HG02852 (cell line): ENCODE measurements around the gene ARVCF.

ENCODE experiments used
- ATAC-seq: cut with Tn5 transposase; IDR thresholded peaks from one replicate; pipeline ENCODE4 v1.9.1; 2021; ENCODE audit warnings: mild to moderate bottlenecking, moderate library complexity; ENCODE audit not compliant: unreplicated experiment

The ARVCF gene

DNA sequence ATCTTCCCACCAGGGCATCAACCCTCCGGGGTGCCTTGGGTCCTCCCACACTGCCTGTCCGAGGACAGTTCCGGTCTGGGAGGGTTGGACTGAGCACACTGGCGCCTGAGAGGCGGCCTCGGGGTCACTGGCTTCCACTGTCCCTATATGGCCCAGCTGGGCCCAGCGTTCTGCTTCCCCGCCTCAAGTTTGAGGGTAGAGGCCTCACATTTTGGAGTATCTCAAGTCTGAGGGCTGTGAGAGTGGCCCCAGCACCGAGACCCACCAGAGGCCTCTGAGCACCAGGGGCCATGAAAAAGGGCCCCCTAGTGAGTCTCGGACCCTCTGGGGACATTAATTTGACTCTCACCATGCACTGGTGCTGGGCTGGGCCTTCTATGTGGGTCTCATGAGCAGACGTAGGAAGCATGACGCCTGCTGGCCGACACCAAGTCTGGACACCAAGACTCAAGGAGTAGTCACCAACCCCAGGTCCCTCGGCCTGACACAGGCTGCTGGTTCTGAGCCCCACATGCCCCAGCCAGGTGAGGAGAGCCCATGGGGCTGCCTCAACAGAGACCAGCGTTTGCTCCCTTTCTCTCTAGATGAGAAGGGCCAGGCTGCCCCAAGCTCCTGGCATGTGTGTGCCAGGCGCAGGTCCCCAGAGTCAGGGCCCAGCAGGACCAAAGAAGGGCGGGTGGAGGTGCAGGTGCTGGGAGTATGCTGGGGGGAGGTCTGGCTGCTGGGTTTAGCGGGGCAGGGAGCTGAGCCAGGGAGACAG lies 27.5 kb downstream of the ARVCF start:
- ATAC-seq: no peak

DNA sequence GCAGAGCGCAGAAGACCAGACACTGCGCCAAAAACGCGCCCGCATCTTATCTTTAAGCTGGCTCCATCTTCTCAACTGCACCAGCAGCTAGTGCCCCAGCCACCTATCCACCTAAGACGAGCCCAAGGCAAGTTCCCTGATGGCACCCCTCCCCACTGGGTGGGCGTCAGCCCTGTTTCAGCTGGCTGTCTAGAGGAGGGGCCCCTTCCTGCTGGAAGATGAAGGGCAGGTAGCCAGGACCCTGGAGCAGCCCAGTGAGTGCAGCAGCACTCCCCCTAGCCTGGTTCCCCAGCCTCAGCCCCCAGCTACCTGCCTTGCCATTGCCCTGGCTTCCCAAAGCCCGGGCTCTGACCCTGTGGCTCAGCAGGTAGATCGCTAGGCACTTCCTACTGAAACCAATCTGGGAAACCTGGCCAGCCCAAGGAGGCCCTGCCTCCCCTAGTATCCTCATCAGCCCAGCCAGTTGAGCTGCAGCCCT lies 28.3 kb downstream of the ARVCF start:
- ATAC-seq: no peak

DNA sequence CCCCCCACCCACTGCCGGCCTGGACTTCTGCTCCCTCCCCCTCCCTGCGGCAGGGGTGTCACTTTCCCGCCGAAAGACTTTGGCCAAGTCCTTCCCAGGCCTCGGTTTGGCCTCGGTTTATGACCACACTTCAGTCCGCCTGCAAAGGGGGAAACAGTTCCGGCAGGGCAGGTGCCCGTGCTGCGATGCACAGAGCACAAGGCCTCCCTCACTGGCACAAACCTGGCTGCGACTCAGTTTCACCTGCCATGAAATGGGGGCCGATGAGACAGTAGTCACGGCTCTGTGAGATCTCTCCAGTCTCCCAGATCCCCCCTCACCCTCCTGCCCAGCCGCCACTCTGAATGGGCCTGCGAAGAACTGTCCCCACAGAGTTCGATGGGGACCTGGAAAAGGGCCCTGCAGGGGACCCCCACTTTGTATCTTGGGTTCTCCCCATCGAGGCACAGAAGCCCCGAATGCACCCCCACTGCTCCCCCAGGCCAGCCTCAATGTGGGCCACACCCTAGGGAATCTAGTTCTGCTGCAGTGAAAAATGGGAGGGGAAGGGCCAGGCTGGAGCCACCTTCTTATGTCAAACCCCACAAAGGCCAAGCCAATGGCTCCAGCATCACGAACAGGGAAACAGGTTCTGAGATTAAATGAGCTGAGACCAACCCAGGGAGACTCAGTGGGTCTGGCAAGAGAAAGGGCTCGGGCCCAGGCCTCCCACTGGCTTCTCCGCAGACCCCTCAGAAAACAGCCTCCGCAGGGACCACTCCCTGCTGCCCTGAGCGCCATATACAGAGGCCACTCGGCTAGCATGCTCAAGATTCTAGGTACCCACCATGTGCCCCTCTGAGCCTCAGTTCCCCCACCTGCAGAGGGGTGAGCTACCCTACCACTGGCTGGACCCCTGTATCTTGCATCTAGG lies 29.0 kb downstream of the ARVCF start:
- ATAC-seq: no peak

DNA sequence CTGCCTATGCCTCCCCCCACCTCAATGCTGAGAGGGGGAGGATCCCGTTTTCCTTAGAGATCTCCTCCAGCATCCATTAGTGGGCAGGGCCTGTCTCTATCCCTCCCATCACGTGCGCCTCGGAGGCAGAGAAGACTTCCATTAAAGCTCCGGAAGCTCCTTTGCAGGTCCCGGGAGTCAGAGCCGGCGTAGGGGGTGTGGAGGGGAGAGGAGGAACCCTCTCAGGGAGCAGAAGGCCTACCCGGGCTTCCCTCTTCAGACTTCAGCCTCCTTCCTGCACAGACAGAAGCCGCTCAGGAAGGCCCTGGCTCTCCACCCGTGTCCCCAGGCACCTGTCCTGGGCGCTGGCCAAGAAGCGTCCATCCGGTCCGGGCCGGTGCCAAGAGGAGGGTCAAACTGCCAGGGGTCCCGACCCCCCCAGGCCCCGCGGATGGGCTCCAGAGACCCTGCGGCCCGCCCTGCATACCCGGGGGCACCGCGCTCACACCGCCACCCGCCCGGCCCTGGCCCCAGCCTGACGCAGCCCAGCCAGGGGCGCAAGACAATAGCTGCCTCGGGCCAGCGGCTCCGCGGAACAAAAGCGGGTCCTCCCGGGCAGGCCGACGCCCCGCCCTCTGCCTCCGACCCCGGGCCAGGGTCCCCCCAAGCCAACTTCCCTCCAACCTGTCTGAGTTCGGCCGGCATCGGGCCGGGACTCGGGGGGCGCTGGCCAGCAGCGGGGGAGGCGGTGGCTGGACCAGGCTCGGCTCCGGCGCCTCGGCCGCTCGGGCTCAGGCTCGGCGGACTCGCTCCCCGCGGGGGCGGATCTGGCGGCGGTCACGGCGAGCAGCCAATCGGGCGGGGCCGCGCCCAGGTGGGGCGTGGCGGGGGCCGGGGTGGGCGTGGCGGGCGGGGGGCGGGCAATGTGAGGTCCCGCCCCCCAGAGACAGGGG lies 29.9 kb downstream of the ARVCF start:
- ATAC-seq: peak; percentile 58

DNA sequence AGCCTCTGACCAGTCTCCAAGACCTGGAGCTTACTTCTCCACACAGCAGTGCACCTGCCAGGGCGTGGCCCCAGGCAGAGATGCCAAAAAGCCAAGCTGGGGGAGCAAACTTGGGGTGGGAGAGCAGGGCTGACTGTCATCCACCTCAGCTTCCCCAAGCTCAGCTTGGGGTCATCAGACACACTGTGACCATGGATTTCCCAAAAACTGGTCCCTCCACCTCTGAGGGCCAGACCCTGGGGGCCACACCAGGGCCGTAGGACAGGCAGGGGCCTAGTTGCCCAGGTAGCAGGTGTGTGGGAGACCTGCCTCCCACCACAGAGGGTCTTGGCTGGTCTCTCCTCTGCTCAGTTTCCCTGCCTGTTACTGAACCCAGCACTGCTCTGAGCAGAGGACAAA lies 30.6 kb downstream of the ARVCF start:
- no peak for ATAC-seq

DNA sequence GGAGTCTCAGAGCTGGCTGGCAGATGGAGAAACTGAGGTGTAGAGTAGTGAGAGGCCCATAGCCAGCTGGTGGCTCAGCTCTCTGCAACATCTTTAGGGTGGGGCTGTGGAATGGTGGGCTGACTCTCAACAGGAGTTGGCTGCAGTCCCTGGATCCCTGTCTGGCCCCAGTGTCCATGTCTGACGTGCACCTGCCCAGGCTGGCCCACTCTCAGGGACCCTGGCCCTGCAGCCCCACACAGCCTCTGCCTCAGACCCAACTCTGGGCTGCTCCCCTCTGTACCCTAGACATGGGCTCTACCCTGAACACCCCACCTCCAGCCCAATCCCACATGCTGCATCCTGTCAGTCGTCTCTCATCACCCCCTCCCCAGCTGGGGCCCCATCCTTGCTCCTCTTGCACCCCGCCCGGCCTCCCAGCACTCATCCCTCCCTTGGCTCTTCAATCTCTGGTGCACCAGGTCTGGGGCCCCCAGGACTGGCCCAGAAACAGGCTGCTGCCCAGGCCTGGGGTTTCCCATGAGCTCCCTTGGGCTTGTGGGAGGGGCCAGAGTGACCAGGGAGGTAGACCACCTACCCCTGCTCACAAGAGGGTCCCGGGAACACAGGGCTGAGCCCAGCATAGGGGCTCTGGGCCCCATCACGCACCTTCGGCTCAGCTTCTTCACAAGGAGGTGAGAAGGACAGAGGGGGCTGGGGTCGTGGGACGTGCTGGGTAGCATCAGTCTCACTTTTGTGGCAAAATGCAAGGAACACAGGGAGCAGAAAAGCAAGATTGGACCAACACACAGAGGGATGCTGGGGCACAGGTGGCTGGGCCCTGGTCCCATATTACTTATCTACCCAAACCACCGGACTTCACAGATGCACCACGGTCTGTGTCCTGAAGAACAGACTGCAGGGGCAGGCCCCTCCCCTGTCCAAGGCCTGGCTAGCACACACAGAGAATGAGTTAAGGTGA lies 31.5 kb downstream of the ARVCF start:
- no peak for ATAC-seq

DNA sequence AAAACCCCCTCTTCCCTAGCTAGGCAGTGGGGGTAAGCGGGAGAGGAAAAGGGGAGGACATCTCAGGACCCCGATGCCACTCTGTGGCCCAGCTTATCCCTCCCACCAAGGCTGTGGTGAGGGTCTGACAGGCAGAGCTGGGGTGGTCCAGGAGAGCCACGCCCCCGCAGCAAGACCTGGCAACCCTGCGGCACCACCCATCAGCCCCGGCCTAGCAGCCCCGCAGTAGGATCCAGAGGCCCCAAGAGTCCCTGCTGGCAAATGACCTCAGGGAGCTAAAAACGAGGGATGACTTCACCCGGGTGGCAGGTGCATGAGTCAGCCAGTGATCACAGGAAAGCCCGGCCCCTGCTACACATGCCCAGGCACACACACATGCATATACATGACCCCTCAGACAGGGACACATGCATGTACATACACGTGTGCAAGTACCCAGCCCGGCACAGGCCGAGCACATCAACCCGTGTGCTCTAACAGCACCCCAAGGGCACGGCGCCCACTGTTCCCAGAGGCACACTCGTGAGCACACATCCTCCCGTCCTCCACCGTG lies 32.3 kb downstream of the ARVCF start:
- ATAC-seq: no peak

DNA sequence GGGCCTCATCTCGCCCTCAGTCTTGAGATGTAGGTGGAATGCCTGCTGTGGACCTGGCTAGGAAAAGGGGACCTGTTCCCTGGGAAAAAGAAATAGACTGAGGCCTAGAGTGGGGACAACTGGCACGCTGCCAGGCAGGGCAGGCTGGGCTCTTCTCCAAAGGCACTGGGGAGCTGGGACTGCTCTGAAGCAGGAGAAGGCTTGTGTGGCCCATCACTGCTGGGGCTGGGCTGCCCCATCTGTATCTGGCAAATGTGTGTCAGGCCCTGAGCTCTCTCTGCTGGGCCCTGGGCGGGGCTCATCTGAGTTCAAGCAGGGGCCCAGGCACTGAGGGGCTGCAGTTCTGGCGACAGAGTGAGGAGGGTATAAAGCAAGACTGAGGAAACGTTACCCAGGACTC lies 32.9 kb downstream of the ARVCF start:
- no peak for ATAC-seq

DNA sequence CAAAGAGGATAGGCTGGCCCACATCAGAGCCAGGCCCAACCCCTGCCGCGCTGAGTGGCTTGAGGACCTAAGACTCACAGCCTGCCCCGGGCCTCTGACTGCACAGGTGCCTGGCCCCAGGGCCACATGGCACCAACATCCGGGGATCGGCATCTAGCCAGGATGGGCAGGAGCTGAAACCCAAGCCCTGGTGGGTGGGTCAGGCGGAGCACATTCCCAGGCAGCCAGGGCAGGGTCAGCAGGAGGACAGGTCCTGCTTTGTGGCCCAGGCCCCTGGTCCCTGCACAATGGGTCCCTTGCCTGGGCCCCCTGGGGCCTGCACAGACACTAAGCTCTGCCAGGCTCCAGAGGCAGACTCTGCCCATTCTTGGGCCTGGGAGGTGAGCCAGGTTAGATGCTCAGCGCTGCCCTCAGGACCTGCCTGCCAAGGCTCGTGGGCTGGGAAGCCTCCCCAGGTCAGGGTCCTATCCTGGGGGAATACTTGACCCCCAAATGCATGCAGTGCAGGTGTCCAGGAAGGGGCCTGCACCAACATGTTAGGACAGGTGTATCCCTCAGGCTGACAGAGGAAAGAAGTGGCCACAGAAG lies 33.5 kb downstream of the ARVCF start:
- no peak for ATAC-seq

DNA sequence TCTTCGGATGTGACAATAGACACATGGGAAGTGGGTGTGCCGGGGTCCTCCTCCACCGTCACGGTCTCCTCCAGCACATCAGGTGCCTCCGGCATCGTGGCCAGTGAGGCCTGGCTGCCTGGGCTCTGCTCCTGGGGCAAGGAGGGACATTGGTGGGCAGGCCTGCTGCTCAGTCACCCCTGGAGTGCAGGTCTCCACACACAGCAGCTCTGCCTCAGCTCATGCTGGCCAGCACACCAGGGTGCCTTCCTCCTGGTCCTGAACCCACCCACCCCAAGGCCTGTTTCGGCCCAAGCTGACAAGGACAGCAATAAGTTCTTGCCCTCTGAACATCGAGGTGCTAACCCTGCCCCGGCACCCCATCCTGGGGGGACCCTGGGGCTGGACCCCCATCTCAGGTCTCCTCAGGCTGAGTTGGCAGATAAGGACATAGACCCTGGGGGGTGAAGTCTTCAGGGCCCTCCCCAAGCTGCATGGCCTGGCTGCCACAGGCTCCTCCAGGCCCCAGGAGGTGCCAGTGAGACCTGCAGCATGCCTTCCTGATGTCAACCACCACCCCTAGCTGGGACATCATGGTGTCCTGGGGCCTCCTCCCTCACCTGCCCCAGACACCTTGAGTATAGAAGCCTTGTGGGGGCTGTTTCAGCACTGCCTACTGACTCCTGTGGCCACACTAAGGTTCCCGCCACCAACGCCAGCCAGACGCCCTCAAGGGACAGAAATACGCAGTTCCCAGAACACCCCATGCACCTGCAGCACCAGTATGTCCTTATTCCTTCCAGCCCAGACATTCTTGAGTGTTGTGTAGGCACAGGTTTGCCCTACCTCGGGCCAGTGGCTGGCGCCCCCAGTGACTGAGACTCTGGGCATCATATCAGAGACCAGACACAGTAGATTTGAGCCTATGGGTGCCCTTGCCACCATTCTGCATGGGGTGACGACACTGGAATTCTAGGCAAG lies 34.4 kb downstream of the ARVCF start:
- no peak for ATAC-seq

DNA sequence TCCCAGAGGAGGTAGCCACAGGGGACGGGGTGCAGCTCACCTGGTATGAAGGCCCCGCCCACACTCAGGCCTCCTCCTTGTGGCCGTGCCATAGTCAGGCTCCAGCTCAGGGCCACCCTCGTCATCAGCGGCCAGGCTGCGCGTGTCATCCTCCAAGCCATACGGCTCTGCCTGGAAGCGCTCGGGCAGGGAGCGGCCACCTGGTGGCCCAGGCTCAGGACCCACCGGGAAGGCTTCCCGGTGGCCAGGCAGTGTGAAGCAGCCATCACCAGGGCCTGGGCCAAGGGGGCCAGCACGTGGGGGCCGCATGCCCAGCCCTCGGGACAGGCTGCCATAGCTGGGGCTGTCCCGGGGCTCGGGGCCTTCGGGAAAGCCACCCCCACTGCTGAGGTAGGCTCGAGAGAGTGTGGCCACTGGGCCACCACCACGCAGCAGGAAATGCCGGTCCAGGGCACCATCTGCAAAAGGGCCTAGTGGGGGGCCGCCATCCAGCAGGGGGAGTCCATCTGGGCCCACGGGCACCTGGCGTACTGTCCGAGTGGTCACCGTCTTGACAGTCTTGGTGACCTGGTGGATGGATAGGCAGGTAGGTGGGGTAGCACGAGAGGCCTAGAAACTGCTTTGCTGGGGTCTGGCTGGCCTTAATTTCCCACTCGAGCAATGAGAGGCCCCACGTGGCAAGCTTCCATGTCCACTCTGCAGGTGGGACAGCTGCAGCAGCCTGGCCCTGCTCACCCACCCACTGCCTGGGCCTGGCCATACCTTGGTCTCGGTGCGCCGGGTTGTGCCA lies 35.3 kb downstream of the ARVCF start:
- no peak for ATAC-seq

DNA sequence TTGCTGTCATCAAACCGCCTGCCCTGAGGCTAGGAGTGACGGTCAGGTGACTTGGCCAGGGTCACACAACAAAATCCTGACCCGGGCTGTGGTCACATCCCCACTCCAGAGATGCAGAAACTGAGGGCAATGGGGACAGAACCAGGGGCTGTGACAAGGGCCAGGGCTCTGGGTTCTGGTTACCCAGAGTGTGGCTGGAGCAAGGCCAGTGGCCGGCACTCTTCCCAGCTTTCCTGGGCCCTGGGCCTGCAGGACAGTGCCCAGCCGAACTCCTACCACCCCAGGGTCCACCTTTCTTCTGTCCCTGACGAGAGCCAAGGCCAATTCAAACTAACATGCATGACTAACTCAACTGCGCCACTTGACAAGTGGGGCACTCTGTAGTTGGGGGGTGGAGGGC lies 35.9 kb downstream of the ARVCF start:
- ATAC-seq: no peak

DNA sequence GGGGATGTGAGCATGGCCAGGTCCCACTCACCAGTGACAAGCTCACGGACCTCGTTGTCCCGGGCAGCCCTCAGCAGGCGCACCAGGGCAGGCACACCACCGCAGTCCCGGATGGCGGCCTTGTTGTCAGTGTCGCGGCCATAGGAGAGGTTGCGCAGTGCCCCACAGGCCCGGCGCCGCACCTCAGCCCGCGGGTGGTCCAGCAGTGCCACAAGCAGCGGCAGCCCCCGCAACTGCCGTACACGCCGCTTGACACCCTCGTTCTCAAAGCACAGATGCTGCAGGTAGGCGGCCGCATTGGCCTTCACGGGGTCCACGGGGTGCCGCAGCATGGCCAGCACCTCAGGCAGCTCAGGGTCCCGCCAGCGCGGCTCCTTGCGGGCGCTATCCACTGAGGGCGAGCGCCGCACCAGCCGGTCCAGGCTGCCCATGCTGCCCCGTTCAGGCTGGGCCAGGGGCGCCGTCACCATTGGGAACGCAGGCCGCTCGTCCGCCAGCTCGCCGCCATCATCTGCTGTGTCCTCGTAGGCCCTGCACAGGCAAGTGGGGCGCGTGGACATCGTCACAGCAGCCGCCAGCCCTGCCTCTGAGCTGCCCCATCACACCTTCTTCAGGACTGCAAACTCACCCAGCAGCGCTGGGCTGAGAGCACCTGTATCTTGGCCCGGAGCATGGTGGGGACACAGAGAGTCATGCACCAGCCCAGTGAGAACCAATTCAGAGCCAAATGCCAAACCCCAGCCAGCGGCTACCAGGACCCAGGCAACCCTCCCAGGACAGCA lies 36.7 kb downstream of the ARVCF start:
- ATAC-seq: no peak

DNA sequence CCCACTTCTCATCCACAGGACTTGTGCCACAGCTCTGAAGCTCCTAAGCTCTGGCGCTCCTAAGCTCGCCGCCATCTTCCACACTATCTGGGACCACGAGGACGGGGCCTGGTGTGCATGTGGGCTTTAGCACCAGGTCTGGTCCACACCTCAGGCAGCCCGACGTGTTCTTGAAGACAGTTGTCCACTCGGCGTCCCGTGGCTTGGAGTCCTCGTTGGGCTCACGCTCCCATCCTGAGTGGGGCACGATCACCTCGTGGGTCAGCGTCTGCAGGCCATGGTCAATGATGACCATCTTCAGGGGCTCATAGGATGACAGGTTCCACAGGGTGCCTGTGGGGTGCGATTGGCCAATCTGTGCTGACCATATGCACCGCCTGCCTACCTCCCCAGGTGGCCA lies 37.9 kb downstream of the ARVCF start:
- no peak for ATAC-seq

DNA sequence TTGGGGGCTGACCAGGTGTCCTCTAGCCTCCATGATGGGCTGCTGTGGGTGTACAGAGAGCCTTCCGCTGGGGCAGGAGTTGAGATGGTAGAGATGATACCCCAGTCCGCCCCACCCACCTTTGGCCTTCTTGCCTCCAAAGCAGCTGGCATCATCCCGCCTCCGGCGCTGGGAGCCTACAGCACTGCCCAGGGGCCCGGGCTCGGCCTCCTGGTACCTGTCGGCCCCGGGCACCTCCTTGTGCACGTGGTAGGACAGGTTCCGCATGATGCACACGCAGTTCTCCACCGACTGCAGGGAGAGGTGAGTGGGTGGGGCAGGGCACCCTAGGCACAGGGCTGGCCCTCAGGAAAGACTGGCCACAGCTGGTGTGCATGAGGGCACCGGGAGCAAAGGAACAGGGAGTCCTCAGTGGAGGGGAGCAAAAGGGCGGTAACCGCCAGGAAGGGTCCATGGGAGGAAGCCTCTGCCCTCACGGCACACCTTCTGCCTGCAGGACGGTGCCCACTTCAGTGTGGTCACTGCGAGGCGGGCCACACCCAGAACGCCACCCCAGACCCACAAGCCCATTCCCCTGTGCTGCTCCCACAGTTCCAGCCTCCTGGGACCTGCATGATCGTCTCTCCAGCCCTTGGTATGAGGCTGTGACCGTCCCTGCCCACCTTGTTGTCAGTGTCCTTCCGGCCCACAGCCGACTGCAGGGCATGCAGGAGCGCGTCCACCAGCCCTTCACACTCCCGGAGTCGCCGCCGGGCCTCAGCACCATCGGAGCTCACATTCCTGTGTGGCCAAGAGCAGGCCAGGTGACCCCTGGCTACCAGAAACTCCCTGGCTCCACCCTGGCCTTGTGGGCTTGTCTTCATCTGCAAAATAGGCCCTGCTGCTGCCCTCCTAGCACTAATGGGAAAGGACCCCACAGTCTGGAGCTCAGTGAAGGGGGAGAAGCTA lies 39.1 kb downstream of the ARVCF start:
- ATAC-seq: no peak
